ENCODE measurements around the gene PHACTR4. TPM values are rescaled to one million over a fixed set of nuclear protein-coding genes. Genes with fewer than 3 reads are reported as not detected.

PHACTR4 gene
- total and polyA plus RNA-seq, 2 of the 8 experiments (the other 6 are each of a cell fraction or from before 2014, with no cell fraction given) = 23.7 to 57.8 TPM

DNA sequence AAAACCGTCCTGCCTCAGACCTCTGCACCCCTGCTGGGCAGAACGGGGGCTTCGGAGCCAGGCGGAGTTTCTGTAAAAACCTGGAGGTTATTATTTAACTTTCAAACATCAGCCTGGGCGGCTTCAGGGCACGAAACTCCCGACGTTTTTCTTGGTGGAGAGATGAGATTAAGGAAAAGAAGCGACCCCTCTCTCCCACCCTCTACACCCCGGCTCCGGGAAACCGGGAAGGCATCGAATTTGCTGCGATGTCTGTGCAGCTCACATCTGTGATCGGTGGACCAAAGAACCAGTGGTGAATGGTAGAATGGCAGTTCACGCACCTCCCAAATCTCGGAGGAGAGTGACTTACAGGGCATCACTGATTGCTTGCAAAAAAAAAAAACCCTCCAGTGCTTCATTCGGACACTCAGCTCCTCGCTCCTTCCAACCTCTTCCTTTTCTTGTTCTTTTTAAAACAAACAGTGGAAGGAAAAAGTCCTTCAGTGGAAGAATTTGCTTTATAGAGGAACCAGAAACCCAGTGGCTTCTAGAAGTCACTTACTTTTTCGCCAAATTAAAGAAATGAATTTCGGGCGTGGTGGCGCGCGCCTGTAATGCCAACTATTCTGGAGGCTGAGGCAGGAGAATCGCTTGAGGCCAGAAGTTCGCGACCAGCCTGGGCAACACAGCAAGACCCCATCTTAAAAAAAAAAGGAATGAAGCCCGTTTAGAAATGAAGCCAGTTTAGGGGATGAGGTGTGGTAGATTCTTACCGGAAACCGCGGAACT is 884 bp downstream of the PHACTR4 start:
- Histone ChIP-seq H3K27me3 (replicated peaks in 1 of 4; ENCODE audit: control insufficient read depth in 3 of 4, extremely low read depth in 1 of 4, insufficient read depth in 3 of 4, low read length in 3 of 4) (no peaks in the 10 kb centered on the region), H3K23ac (ENCODE audit: insufficient read length) (no peak overlapping the region), H3K27ac (ENCODE audit: low read depth, low read length) (peak overlapping the region; percentile 82; the same call in 1 of the 2 replicates), H3K9ac (replicated peaks in 1 of 4; ENCODE audit: extremely low read depth in 1 of 4, low read depth in 3 of 4, low read length in 3 of 4) (peak overlapping the region; percentile 62 to 78 (median 73)), H3K79me1 (ENCODE audit: low read depth, low read length) (no peaks in the 10 kb centered on the region), H2BK120ac (replicated peaks; ENCODE audit: low read depth, low read length) (peak overlapping the region; percentile 72), H3K4me3 (ENCODE audit: extremely low read depth in 1 of 4, insufficient read depth in 2 of 4, low read depth in 3 of 4, low read length in 4 of 4) (peak overlapping the region; percentile 74 to 86 (median 79)), H3K4me2 (ENCODE audit: insufficient read depth in 1 of 2, low read depth in 2 of 2, low read length in 2 of 2) (peak overlapping the region; percentile 64 to 67), H3K18ac (ENCODE audit: extremely low read depth, low read length) (peak overlapping the region; percentile 83), H2BK5ac (ENCODE audit: low read depth, low read length) (peak overlapping the region; percentile 93), H2AFZ (ENCODE audit: low read length) (no peak overlapping the region), H4K91ac (replicated peaks; ENCODE audit: insufficient read length, low read length) (peak overlapping the region; percentile 68), H4K8ac (ENCODE audit: extremely low read depth, insufficient read depth, low read length) (peak overlapping the region; percentile 97), H3K23me2 (ENCODE audit: low read depth, low read length) (no peaks in the 10 kb centered on the region; the same call in 1 of the 2 replicates), H2BK20ac (ENCODE audit: low read length) (no peak overlapping the region), H2BK15ac (ENCODE audit: low read length) (no peak overlapping the region), H4K20me1 (replicated peaks in 1 of 2; ENCODE audit: control insufficient read depth in 1 of 2, insufficient read depth in 2 of 2, low read length in 2 of 2) (peaks cover 0 to 4% of the 10 kb centered on the region in 2 experiments), H2BK12ac (ENCODE audit: low read depth, low read length) (0 out of 2 replicates have a peak overlapping the region, but pooled peaks have one; percentile 6), H3K14ac (ENCODE audit: insufficient read length) (no peak overlapping the region), H3K36me3 (ENCODE audit: control insufficient read depth in 2 of 4, insufficient read depth in 4 of 4, low read length in 3 of 4) (peaks cover 0 to 4% (median 0%) of the 10 kb centered on the region in 4 experiments; a peak in 1 of 8 replicates), H3K4me1 (replicated peaks in 1 of 4; ENCODE audit: control insufficient read depth in 3 of 4, insufficient read depth in 4 of 4, low read length in 3 of 4) (no peaks in the 10 kb centered on the region; a peak in 1 of 7 replicates), H3K9me3 (ENCODE audit: insufficient read depth in 2 of 2, low read depth in 1 of 2, low read length in 1 of 2) (no peaks in the 10 kb centered on the region), H3K56ac (replicated peaks; ENCODE audit: insufficient read length, low read depth, low read length) (peak overlapping the region; percentile 82), H4K5ac (ENCODE audit: insufficient read length, low read depth, low read length) (peak overlapping the region; percentile 99), H3K79me2 (ENCODE audit: control insufficient read depth in 1 of 2, insufficient read depth in 2 of 2, low read length in 2 of 2) (peaks cover 7 to 50% of the 10 kb centered on the region in 2 experiments), H2AK5ac (ENCODE audit: low read depth, low read length) (no peak overlapping the region), H3K4ac (replicated peaks; ENCODE audit: insufficient read length, low read depth, low read length) (peak overlapping the region; percentile 90)
- 36% methylated on average over 30 of the region's 32 CpGs; no CpG with 5 or more reads in 1 of the 2 experiments for WGBS, 2 experiments (ENCODE audit: extremely low coverage in 1 of 2, insufficient coverage in 1 of 2, insufficient read length in 1 of 2, insufficient replicate concordance in 2 of 2, low coverage in 1 of 2, low lambda C conversion rate in 2 of 2, missing lambda C conversion rate in 1 of 2)
- ChIA-PET POLR2A (ENCODE audit: partially characterized antibody) (interaction anchor here (0.6 to 4.7 kb wide), 10 partner anchors 11 to 245 kb away, joined by 3 to 58 read pairs (median 3); partner anchors contain the start of genes MED18 and RCC1), CTCF (ENCODE audit: partially characterized antibody) (interaction anchor here (0.6 to 2.3 kb wide), 6 partner anchors 8 to 514 kb away, joined by 3 to 12 read pairs (median 3); no protein-coding TSS in a partner anchor)
- TF ChIP-seq SAP30 (IDR thresholded peaks at IDR 0.05; ENCODE audit: insufficient read depth, insufficient replicate concordance, low read length) (no peak), TEAD4 (IDR thresholded peaks at IDR 0.05; ENCODE audit: low read depth, low read length) (no peak), CBX5 (IDR thresholded peaks at IDR 0.05; ENCODE audit: low read depth, low read length) (no peak), POLR2A (IDR thresholded peaks at IDR 0.05; ENCODE audit: control extremely low read depth in 1 of 2, low read depth in 2 of 2, low read length in 2 of 2) (no peak), KDM1A (IDR thresholded peaks at IDR 0.05; ENCODE audit: borderline replicate concordance, low read length) (peak; percentile 93; the same call in 1 of the 2 replicates), MAFK (IDR thresholded peaks at IDR 0.05; ENCODE audit: low read depth, low read length) (no peak), EP300 (IDR thresholded peaks at IDR 0.05; ENCODE audit: borderline replicate concordance in 1 of 2, low read depth in 2 of 2, low read length in 2 of 2) (no peak), CEBPB (IDR thresholded peaks at IDR 0.05; ENCODE audit: low read depth, low read length) (no peak), ASH2L (IDR thresholded peaks at IDR 0.05; ENCODE audit: low read length) (peak; percentile 69)
- DNase-seq (ENCODE audit: low read depth in 1 of 2, low spot score in 2 of 2) = no peak
- no peak for FAIRE-seq

Data from H1 (cell line).